Testis (tissue), 2 donors: ENCODE data around the gene HSPBP1.

Source experiments
- CTCF ChIP-seq, 3 experiments: fragments of 450-650 bp in 2 of 3; fragments of 200-600 bp in 1 of 3; sonication (generic) in 1 of 3; IDR thresholded peaks; one replicate each; pipeline ENCODE4 v1.5.1; 2016 to 2019; ENCODE audit warnings: antibody characterized with exemption in 3 of 3, mild to moderate bottlenecking in 2 of 3, moderate library complexity in 1 of 3
- POLR2A ChIP-seq: fragments of 450-650 bp; IDR thresholded peaks from one replicate; pipeline ENCODE4 v1.6.1; 2017; ENCODE audit warnings: antibody characterized with exemption, mild to moderate bottlenecking, moderate library complexity

GRCh38 chr19:55310498-55310897 lies 30.6 kb upstream of the HSPBP1 start:
- no peak for TF ChIP-seq CTCF (IDR thresholded peaks at IDR 0.05)
- no peak for TF ChIP-seq POLR2A
